Middle frontal gyrus (tissue), 1 donor: ENCODE measurements around the gene PCDHB10.
"Not testable (repeated sequence)": the region's sequence is repeated elsewhere in the genome, so short reads cannot be mapped to it uniquely, and the experiment has no call there.

Experiments
- DNase-seq: peaks from one replicate; pipeline ENCODE4 v3.0.0-alpha.2; 2015; ENCODE audit warnings: low spot score; ENCODE audit errors: extremely low spot score

The PCDHB10 gene

GRCh38 chr5:141192110-141192725 is at the start of gene PCDHB10:
Gene PCDHB10, plus strand, starts transcription at chr5:141192353. Its CDS starts 200 bp downstream, at chr5:141192553.
- no peak for DNase-seq

- no peak for DNase-seq
These were observed 42.3 kb upstream of the PCDHB10 start, which contains the start of gene PCDHB6 for GRCh38 chr5:141149812-141150211. Gene PCDHB6, plus strand, starts transcription at chr5:141150057. Its CDS starts 201 bp downstream, at chr5:141150258.

GRCh38 chr5:141150224-141150992 is 41.7 kb upstream of the PCDHB10 start:
- no peak for DNase-seq

- DNase-seq, result no peak
These were observed 41.2 kb upstream of the PCDHB10 start for GRCh38 chr5:141150993-141151325.

GRCh38 chr5:141151632-141152031 is 40.5 kb upstream of the PCDHB10 start:
- DNase-seq, result not testable (repeated sequence)

- not testable (repeated sequence) for DNase-seq
These were observed 40.1 kb upstream of the PCDHB10 start for GRCh38 chr5:141152096-141152495.

- DNase-seq, result no peak
These were observed 36.4 kb upstream of the PCDHB10 start for GRCh38 chr5:141155540-141156374.

- not testable (repeated sequence) for DNase-seq
These were observed 34.8 kb upstream of the PCDHB10 start for GRCh38 chr5:141157356-141157755.

GRCh38 chr5:141157901-141158300 is 34.3 kb upstream of the PCDHB10 start:
- DNase-seq, result not testable (repeated sequence)

GRCh38 chr5:141172381-141173204 is 19.6 kb upstream of the PCDHB10 start, which contains the start of gene PCDHB7:
Gene PCDHB7, plus strand, starts transcription at chr5:141172644. Its CDS starts 192 bp downstream, at chr5:141172836.
- DNase-seq, result no peak

- not testable (repeated sequence) for DNase-seq
These were observed 17.7 kb upstream of the PCDHB10 start for GRCh38 chr5:141174291-141175104.

GRCh38 chr5:141175933-141176332 is 16.2 kb upstream of the PCDHB10 start:
- no peak for DNase-seq

GRCh38 chr5:141177577-141178191 is 14.5 kb upstream of the PCDHB10 start, which contains the start of gene PCDHB8:
Gene PCDHB8, plus strand, starts transcription at chr5:141177790. Its CDS starts 245 bp downstream, at chr5:141178035.
- not testable (repeated sequence) for DNase-seq

- DNase-seq, result not testable (repeated sequence)
These were observed 12.8 kb upstream of the PCDHB10 start for GRCh38 chr5:141179371-141179770.

- DNase-seq, result not testable (repeated sequence)
These were observed 12.3 kb upstream of the PCDHB10 start for GRCh38 chr5:141179876-141180275.

GRCh38 chr5:141180313-141180712 is 11.8 kb upstream of the PCDHB10 start:
- DNase-seq, result no peak

- DNase-seq, result no peak
These were observed 9.9 kb upstream of the PCDHB10 start, which contains the start of gene PCDHB16 for GRCh38 chr5:141182248-141182647. Gene PCDHB16, plus strand, starts transcription at chr5:141182387. Its CDS starts 173 bp downstream, at chr5:141182560.

GRCh38 chr5:141184117-141184855 is 7.9 kb upstream of the PCDHB10 start:
- DNase-seq, result not testable (repeated sequence)
